GM19467 (cell line): ENCODE results near the gene PLA2G2F.

Source experiments
- ATAC-seq: cut with Tn5 transposase; IDR thresholded peaks from one replicate; pipeline ENCODE4 v1.9.1; 2021; ENCODE audit warnings: mild to moderate bottlenecking, moderate library complexity; ENCODE audit not compliant: unreplicated experiment

The PLA2G2F gene

DNA sequence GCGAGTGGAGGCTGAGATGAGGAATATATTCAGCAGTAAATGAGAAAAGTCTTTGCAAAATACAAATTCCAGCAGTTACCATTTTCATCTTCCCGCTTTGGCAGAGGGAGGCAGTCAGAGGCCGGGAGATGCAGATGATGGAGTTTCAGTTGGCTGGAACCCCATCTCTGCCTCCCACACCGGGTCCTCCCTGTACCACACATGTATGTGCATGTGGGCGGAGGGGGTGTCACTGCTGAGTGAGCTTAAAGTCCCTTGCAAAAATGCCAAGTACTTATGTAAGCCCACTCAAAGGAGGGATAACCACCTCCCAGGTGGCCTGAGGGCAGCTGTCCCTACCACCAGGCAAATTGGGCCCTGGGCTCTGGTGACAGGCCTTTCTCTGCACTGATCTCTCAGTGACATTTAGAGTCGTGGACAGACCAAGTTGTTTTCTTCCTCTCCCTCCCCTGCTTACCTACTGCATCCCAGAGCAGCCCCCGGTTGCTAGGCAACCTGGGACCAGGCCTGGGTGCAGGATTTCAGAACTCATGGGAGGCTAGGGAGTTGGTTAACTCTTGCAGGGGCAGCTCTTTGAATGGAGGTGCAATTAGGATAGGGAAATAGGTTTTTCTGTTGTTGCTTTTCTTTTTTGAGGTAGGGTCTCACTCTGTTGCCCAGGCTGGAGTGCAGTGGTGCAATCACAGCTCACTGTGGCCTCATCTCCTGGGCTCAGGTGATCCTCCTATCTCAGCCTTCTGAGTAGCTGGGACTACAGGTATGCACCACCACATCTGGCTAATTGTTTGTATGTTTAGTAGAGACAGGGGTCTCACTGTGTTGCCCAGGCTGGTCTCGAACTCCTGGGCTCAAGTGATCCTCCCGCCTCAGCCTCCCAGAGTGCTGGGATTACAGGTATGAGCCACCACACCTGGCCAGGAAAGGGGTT lies 29.7 kb downstream of the PLA2G2F start:
- no peak for ATAC-seq

DNA sequence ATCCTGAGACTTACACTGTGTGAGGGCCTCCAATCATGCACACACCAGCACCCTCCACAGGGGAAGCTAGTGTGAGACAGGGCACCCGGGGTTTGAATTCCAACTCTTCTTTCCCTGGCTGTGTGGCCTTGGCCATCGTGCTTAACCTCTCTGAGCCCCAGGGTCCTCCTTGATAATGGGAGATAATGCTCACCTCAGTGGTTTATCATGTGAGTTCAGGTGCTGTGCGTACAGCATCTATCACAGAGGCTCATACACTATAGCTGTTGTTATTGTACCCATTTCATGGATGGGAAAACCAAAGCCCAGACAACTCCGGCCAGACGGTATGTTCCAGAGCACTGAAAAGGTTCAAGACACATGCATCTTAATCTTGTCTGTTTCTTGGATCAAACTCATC lies 30.8 kb downstream of the PLA2G2F start:
- ATAC-seq, result no peak

DNA sequence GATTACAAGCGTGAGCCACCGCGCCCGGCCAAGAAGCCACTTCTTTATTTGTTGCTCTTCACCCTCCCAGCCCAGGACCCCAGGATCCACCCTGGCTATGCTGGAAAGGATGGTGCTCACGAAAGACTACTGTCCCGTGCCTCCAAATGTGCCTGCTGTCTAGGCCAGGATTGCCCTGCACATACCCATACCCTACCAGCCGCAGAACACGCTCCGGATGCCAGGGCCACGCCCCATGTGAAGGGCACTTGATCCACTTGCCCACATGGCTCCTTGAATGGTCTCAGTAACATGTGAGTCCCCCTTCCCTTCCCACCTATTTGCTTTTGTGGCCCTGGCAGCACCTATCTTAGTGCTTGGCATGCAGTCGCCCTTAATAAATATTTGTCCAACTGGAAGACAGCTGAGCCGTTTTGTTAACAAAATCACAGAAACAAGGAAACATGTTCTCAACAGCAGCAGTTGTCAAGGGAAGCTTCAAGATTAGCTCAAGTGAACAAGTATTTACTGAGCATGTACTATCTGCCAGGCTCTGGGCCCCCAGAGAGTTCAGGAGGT lies 33.0 kb downstream of the PLA2G2F start:
- ATAC-seq, result no peak

DNA sequence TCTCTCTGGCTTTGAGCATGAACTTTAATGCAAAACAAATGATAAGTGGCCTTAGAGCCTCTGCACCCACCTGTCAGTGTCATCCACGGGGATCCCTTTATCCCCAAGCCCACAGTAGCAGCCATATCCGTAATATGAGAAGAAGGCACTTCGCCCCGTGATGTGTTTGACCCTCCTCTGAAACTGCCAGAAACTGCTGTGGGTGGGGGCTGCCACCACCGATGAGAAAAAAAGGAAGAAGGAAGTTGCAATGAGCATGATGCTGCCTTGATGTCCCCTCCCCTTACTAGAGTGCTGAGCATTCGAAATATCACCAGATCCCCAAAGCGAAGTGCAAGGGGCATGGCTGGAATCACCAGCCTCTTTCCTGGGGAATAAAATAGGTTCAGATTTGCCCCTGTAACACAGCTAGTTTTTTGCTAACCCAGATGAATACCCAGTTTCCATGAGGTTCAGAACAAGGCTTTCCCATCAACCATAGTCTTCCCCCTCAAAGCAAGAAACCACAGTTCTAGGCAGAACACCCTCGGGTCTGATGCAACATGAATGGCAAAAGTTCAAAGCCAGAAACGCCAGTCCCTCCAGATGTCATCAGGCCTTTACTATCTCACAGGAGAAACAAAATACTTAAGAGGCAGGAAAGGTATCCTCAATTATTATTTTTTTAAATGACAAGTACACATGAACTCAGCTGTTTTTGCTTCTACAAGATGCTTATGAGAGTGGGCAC lies 36.0 kb downstream of the PLA2G2F start:
- ATAC-seq, result no peak

DNA sequence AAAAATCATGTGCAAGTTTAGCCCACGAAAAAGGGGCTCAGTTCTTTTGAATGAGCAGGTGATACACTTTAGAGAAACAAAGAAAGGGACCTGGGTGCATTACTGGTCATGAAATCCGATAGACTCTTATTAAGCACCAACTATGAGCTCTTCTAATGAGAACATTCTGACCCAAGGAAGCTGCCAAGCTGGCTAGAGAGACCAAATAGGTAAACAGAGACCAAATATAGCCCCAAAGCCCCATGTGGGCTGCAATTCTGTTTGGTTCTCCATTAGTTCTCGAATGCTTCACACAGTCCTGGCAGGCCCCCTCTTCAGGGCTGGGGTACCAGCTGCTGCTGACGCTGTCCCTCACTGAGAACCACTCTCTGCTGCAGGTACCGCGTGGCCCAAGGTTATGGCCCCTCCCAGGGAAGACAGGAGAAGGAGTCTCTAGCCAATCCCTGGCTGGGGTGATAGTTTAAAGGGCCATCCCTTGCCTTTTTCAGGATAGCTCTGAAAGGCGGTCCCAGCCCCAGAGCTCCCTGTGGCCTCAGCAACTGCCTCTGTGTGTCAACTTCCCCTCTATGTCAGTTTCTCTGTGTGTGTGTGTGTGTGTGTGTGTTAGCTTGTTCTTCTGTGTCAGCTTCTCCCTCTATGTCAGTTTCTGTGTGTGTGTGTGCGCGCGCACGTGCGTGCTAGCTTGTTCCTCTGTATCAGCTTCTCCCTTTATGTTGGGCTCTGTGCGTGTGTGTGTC lies 39.7 kb downstream of the PLA2G2F start:
- ATAC-seq, result no peak

DNA sequence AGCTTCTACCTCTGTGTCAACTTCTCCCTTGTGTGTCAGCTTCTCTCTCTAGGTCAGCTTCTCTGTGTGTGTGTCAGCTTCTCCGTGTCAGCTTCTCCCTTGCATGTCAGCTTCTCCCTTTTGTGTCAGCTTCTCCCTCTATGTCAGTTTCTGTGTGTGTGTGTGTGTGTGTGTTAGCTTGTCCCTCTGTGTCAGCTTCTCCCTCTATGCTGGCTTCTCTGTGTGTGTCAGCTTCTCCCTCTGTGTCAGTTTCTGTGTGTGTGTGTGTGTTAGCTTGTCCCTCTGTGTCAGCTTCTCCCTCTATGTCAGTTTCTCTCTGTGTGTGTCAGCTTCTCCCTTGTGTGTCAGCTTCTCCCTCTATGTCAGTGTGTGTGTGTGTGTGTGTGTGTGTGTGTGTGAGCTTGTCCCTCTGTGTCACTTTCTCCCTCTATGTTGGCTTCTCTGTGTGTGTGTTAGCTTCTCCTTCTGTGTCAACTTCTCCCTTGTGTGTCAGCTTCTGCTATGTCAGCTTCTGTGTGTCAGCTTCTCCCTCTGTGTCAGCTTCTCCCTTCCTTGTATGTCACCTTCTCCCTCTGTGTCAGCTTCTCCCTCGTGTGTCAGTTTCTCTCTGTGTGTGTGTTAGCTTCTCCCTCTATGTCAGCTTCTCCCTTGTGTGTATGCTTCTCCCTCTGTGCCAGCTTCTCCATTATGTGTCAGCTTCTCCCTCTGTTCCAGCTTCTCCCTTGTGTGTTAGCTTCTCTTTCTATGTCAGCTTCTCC lies 40.4 kb downstream of the PLA2G2F start:
- ATAC-seq, result no peak

DNA sequence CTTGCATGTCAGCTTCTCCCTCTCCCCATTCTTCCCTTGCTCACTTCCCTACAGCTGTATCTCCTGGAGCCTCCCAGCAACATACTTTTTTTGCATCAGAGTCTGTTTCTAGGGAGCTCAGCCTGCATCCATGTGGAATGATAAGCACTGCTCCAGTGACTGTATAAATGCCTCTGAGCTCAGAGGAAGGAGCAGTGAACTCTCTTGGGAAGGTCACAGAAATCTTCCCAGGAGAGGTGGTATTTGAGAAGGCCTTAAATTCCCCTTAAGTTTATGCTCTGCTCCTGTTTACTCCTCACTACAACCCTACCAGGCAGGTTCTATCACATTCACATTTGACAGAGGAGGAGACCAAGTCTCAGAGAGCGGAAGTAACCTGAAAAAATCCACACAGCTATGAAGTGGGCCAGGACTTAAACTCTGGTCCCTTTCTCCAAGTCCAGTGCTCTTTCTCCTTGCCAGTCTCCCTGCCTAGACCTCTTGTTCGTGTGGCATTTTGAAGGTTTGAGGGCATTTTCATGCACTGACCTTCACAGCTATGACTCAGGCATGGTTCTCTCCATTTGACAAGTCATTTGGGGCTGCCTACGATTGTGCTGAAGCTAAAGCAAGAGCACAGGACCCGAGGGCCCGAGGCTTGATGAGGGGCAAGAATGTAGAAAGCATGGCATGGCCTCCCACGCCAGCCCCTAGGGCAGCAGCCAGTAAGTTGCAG lies 41.2 kb downstream of the PLA2G2F start:
- no peak for ATAC-seq

DNA sequence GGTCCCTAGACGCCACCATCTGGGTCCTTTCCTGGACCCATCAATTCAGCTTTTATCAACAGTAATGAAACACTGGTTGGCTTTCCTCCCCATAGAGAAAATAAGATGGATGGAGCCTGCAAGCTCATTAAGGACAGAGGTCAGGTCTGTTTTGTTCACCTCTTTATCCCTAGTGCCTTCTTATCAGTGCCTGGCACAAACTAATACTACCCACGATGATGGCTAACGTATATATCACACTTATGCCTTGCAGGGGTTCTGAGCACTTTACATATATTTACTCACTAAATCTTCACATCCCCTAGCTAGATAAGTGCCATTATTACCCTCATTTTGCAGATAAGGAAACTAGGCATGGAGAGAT lies 41.7 kb downstream of the PLA2G2F start:
- ATAC-seq, result no peak

DNA sequence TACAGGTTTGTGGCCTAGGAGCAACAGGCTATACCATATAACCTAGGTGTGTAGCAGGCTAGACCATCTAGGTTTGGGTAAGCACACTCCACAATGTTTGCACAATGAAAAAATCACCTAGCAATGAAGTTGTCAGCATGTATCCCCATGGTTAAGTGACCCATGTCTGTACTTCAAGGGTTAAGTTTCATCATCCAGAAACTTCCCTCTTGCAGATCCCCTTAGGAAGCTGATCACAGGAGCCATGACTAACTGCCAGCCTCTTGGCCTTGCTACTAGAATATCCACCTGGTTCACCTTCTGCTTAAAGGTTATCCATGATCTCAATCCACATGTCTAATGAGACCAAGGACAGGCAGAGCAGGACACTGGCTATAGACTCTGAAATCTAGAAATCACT lies 43.3 kb downstream of the PLA2G2F start:
- ATAC-seq, result no peak

DNA sequence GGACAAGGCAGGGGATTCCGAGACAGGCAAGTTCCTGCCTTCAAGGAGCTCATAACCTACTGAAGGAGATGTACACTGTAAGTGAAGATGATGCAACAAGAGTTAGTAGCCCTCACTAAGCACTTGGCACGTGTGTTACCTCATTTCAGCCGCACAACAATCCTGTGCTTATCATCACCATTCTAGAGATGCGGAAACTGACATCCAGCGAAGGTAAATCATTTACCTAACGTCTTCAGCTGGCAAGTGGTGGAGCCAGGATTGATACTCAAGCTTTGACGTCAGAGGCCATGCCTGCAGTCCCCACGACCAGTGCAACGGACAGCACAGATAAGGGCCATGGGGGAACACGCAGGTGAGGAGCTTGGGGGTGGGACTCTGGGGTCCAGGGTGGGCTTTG lies 43.9 kb downstream of the PLA2G2F start:
- no peak for ATAC-seq

DNA sequence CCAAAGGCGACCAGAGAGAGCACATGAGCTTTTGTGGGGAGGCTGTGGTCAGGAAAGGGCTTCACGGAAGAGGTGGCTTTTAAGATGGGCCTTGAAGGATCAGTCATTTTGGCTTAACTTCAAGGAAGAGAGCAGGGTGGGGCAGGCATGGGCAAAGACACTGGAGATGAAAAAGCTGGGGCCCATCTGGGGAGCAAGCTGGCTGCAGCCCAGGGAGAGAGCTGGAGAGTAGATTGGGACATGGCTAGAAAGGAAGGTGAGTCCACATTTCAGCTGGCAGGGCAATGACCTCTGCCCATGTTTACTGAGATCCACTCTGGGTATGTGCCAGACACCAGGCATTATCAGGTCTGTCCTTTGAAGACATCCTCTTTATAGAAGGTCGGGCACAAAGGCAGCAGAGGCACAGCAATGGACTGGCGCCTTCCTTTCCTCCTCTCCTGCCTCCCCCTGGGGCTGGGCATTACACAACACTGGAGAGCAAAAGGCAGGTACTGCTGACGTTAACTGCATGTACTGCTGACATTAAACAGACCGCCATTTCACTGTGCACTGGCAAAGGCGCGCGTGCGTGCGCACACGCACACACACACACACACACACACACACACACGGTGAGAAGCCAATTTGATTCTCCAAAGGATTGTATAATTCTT lies 44.6 kb downstream of the PLA2G2F start:
- ATAC-seq, result no peak

DNA sequence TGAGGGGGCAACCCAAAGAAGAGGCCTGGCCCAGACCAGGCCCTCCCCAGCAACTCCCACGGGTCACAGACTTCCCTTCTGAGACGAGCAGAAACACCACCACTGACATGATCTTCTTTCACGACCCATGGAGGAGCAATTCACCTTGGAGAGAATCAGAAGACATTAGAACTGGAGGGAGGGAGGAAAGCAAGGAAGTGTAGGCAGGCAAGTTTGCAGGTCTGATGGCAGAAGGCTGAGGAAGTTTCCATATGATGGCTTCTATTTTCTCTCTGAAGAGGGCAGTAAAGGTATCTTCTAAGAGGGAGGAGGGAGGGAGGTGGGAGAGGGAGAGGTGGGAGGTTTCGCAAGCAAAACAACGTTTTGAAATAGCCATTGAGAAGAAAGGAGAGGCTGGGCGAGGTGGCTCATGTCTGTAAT lies 45.4 kb downstream of the PLA2G2F start:
- ATAC-seq, result no peak

DNA sequence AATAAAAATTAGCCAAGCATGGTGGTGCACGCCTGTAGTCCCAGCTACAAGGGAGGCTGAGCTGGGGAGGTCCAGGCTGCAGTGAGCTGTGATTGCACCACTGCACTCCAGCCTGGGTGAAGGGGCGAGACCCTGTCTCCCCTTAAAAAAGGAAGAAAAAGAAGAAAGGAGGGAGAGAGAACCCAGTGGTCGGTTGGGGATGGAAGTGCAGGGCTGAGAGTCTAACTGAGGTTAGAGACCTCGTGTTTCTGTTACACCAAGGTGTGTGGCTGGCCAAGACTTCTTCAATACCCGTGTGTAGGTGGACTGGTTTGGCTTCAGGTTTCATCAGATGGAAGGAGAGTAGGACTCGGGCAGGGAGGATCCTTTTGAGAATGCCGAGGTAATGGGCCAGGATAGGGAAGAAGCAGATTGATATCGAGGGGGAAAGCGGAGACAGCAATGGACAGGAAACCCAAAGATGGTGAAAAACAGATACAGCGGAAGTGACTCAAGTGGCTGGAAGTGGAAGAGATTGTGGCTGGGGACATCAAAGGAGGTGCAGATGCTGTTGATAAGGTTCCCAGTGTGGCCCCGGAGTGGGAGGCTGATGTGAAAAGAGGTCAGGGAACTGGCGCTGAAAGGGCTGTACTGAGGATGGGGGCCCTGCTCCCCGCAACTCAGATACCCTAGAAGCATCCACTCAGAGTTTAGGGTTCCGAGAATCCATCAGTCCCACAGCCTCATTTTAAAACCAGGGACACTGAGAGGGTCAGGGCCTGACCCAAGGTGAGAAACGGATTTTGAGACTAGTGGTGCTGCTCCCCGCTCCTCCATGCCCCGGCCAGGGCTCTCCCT lies 46.1 kb downstream of the PLA2G2F start:
- no peak for ATAC-seq

DNA sequence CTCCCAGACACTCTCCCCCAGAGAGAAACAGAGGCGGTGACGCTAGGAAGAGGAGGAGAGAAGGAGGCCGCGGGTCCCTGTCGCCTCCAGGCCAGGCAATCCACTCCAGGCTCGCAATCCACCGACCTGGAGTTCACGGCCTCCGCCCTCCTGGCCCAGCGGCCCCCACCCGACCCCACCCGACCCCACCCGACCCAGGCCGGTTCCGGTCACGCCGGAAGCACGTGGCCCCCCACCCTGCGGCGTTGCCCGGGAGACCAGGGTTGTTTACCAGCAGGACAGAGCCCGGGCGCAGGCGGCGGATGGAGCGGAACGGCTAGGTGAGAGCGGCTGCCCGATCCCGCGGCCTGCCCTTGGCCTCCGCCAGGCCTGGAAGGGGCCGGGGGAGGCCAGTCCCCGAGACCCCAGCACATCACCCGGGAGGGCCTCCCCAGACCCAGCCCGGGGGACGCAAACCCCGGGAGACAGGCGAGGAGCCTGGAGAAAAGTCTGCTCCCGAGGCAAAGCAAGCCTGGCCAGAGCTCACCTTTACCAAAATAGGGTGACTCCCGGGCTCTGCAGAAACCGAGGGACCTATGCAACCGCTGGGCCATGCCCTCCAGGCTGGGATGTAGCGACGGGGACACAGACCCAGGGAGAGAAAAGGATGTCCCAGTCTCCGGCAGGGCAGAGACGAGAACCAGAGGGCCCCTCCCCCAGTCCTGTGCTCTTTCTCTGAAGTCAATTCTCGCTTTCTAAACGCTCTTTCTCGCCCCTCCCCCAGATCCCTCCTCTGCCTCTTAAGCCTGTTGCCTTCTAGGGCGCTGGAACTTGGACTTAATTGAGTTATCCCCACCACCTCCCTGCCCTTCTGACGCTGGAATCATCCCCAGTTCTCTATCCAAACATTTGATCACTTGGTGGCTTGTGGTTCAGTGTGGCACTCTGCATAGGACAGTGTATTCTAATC lies 47.0 kb downstream of the PLA2G2F start, which contains the start of the genes PLA2G2C and UBXN10:
Gene PLA2G2C (minus strand): TSS at position 685 of the 949 bp plus-strand sequence. CDS start 9,155 bp downstream, outside the sequence.
Gene UBXN10 (plus strand): TSS at position 263 of the 949 bp plus-strand sequence. CDS start 4,466 bp downstream, outside the sequence.
- ATAC-seq, result no peak

DNA sequence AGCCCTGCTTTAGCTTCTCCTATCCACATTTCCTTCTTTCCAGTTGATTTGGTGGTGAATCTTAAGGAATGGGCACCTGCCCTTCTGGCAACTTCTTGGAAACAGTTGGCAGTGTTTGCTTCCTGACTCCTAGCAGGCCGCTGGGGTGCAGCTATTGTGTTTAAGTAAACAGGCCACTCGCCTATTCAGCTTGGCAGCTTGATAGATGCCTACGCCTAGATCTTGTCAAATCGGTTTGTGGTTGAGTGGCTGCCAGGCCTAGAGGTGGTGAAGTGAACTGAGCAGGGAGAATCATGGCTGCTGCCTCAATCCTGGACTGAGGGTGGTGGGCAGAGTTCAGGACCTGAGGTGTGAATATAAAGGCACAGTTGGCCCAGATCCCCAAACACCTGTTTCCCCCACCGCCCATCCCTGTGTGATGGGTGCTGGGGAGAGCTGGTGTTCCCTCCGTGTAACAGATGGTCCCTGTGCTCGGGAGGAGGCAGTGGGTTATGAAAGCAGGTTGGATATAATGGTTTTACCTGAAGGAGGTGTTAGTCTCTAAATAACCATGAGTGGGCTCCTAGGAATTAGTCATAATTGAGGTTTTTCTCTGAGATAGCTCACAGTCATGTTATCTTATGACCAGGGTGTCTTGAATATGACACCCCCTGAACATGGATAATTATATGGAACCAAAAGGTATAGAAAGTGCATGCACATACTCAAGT lies 48.1 kb downstream of the PLA2G2F start:
- no peak for ATAC-seq

DNA sequence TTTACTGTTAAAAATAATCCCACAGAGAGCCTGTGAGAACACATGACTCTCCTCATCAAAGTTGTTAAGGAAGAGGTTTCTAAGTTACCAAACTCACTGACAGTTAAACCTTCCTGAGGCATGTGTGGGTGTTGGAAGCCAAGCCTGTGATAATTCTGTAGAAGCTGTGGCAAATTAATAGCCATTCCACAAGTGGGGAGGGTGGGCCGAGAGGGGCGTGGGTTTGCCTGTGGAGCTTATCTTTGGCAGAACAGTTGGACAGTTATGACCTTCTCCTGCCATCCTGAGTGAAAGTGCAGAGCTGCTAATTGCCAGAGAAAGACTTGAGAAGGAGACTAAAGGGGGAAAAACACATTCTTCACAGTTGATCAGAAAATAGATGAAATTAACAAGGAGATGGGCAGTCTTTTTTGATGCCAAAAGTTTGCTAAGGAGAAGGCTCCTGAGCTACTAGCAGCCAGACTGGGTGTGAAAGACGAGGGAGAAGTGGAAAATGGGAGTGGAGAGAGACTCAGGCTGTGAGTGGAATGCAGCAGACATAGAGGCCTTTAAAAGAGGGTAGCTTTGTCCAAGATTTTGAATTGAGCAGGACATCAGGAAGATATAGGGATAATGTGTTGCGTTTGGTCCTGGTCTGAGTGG lies 48.8 kb downstream of the PLA2G2F start:
- no peak for ATAC-seq
